ENCODE results near the gene LRP2BP. TPM values are rescaled to one million over a fixed set of nuclear protein-coding genes. Genes with fewer than 3 reads are reported as not detected.
"Not testable (repeated sequence)": the region's sequence is repeated elsewhere in the genome, so short reads cannot be mapped to it uniquely, and the experiment has no call there.

Gene LRP2BP
- total RNA-seq, 1 donor from 2014 or later, result 0.92 TPM

GRCh38 chr4:185369731-185370130 lies 26.0 kb downstream of the LRP2BP start:
- Mint-ChIP-seq H3K9me3 (ENCODE audit: unreplicated experiment) (no peaks in the 10 kb centered on the region), H3K4me1 (ENCODE audit: unreplicated experiment) (peaks cover 15% of the 10 kb centered on the region), H3K27me3 (ENCODE audit: unreplicated experiment) (no peaks in the 10 kb centered on the region), H3K4me3 (ENCODE audit: unreplicated experiment) (no peak overlapping the region), H3K27ac (ENCODE audit: unreplicated experiment) (no peak overlapping the region), H3K36me3 (ENCODE audit: low read depth, unreplicated experiment) (peaks cover 14% of the 10 kb centered on the region)
- TF ChIP-seq, protein P1, sequence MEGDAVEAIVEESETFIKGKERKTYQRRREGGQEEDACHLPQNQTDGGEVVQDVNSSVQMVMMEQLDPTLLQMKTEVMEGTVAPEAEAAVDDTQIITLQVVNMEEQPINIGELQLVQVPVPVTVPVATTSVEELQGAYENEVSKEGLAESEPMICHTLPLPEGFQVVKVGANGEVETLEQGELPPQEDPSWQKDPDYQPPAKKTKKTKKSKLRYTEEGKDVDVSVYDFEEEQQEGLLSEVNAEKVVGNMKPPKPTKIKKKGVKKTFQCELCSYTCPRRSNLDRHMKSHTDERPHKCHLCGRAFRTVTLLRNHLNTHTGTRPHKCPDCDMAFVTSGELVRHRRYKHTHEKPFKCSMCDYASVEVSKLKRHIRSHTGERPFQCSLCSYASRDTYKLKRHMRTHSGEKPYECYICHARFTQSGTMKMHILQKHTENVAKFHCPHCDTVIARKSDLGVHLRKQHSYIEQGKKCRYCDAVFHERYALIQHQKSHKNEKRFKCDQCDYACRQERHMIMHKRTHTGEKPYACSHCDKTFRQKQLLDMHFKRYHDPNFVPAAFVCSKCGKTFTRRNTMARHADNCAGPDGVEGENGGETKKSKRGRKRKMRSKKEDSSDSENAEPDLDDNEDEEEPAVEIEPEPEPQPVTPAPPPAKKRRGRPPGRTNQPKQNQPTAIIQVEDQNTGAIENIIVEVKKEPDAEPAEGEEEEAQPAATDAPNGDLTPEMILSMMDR (IDR thresholded peaks at IDR 0.05; ENCODE audit: unreplicated experiment), result no peak
- no peak for DNase-seq (ENCODE audit: low spot score)

GRCh38 chr4:185364886-185365285 lies 30.8 kb downstream of the LRP2BP start:
- H3K27me3 Mint-ChIP-seq (ENCODE audit: unreplicated experiment), result peaks cover under 1% of the 10 kb centered on the region
- no peaks in the 10 kb centered on the region for H3K9me3 Mint-ChIP-seq (ENCODE audit: unreplicated experiment)
- no peak overlapping the region for H3K27ac Mint-ChIP-seq (ENCODE audit: unreplicated experiment)
- TF ChIP-seq, protein P1 (IDR thresholded peaks at IDR 0.05; ENCODE audit: unreplicated experiment), result no peak
- H3K4me3 Mint-ChIP-seq (ENCODE audit: unreplicated experiment), result no peak overlapping the region
- no peaks in the 10 kb centered on the region for H3K4me1 Mint-ChIP-seq (ENCODE audit: unreplicated experiment)
- no peak for DNase-seq (ENCODE audit: low spot score)
- H3K36me3 Mint-ChIP-seq (ENCODE audit: low read depth, unreplicated experiment), result peaks cover 5% of the 10 kb centered on the region

GRCh38 chr4:185363251-185363650 lies 32.5 kb downstream of the LRP2BP start:
- Mint-ChIP-seq H3K4me1 (ENCODE audit: unreplicated experiment) (no peaks in the 10 kb centered on the region), H3K27ac (ENCODE audit: unreplicated experiment) (no peak overlapping the region), H3K4me3 (ENCODE audit: unreplicated experiment) (no peak overlapping the region)

DNA sequence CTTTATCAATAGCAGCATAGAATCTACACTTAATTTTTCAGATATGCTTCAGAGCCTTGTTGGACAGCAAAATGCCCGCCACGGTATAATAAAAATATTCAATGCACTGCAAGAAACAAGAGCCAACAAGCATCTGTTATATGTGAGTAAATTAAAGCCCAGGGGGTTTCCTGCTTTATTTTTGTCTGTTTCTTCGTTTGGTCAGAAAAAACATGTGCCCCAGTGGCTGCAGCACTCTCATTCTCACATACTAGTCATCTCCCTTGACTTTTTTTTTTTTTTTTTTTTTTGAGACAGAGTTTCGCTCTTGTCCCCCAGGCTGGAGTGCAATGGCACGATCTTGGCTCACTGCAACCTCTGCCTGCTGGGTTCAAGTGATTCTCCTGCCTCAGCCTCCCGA lies 33.2 kb downstream of the LRP2BP start:
- not testable (repeated sequence) for DNase-seq (ENCODE audit: low spot score); H3K4me3 Mint-ChIP-seq (ENCODE audit: unreplicated experiment); H3K27ac Mint-ChIP-seq (ENCODE audit: unreplicated experiment); H3K27me3 Mint-ChIP-seq (ENCODE audit: unreplicated experiment); H3K4me1 Mint-ChIP-seq (ENCODE audit: unreplicated experiment); H3K36me3 Mint-ChIP-seq (ENCODE audit: low read depth, unreplicated experiment); H3K9me3 Mint-ChIP-seq (ENCODE audit: unreplicated experiment)

More at GRCh38 chr4:185363251-185363650, 32.5 kb downstream of the LRP2BP start:
- no peak for DNase-seq (ENCODE audit: low spot score)
- TF ChIP-seq, protein P1 (IDR thresholded peaks at IDR 0.05; ENCODE audit: unreplicated experiment), result no peak
- peaks cover 5% of the 10 kb centered on the region for H3K27me3 Mint-ChIP-seq (ENCODE audit: unreplicated experiment)
- peaks cover 3% of the 10 kb centered on the region for H3K36me3 Mint-ChIP-seq (ENCODE audit: low read depth, unreplicated experiment)
- H3K9me3 Mint-ChIP-seq (ENCODE audit: unreplicated experiment), result no peaks in the 10 kb centered on the region

DNA sequence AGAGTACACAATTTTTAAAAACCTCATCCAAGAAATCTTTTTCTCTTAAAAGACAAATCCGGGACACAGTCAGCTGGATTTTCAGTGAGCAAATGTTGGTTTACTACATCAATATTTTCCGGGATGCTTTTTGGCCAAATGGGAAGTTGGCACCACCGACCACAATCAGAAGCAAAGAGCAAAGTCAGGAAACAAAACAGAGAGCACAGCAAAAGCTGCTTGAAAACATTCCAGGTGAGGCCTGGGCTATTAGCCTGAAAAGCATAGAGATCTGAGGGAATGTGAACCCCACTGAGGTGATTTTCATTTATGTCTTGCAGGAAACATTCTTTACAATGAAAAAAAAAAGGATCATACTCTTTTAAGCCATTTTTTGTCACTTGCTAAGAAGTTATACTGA lies 33.9 kb downstream of the LRP2BP start:
- Mint-ChIP-seq H3K27ac (ENCODE audit: unreplicated experiment) (no peak overlapping the region), H3K27me3 (ENCODE audit: unreplicated experiment) (peaks cover 5% of the 10 kb centered on the region), H3K36me3 (ENCODE audit: low read depth, unreplicated experiment) (peaks cover 3% of the 10 kb centered on the region), H3K4me3 (ENCODE audit: unreplicated experiment) (no peak overlapping the region), H3K4me1 (ENCODE audit: unreplicated experiment) (no peaks in the 10 kb centered on the region), H3K9me3 (ENCODE audit: unreplicated experiment) (no peaks in the 10 kb centered on the region)
- TF ChIP-seq, protein P1 (IDR thresholded peaks at IDR 0.05; ENCODE audit: unreplicated experiment), result no peak
- no peak for DNase-seq (ENCODE audit: low spot score)
